ENCODE data around the gene MYO16.

MYO16 gene

DNA sequence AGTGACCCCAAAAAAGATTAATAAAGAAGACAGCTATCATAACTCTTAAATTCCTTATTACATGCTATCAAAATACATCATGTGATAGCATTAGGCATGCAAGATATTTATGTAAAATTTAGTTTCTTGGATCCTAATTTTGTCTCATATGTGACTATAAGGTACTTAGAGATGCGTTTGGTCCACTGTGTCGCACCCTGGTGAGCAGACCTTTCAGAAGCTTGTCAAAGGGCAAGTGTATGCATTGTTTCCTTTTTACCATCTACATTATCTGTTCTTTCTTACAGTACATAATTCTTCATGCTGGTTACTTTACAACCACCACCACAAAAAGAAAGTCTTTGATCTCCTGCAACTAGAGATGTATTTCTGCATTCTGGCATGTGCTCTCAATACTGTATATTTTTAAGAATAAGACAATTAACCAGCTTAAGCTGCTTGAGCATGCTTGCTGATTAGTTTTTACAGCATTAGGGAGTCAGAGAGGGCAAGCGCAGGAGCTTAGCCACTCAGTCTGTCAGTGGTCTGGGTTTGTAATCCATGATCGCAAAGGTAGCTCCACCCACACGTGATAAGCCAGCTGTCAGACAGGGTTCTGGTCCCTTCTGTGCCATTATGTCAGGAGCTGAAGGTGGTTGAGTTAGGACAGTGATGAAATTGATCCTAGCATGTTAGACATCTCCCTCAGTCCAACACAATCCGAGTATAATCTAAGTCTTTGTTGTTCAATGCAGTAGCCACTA is 500.9 kb downstream of the MYO16 start:
- no peaks in the 10 kb centered on the region for H3K9me3 ChIP-seq (ENCODE audit: control insufficient read depth, low read length)
- H3K36me3 ChIP-seq (ENCODE audit: control insufficient read depth, insufficient read depth, low read length) = no peaks in the 10 kb centered on the region
- H3K4me3 ChIP-seq (ENCODE audit: low read length) = no peak overlapping the region
- peaks cover 9% of the 10 kb centered on the region for H3K4me1 ChIP-seq (ENCODE audit: control insufficient read depth, insufficient read depth, low read length)
- H3K27me3 ChIP-seq (ENCODE audit: control insufficient read depth, insufficient read depth, low read length) = no peaks in the 10 kb centered on the region
- no peak overlapping the region for H3K9ac ChIP-seq (ENCODE audit: low read length)

DNA sequence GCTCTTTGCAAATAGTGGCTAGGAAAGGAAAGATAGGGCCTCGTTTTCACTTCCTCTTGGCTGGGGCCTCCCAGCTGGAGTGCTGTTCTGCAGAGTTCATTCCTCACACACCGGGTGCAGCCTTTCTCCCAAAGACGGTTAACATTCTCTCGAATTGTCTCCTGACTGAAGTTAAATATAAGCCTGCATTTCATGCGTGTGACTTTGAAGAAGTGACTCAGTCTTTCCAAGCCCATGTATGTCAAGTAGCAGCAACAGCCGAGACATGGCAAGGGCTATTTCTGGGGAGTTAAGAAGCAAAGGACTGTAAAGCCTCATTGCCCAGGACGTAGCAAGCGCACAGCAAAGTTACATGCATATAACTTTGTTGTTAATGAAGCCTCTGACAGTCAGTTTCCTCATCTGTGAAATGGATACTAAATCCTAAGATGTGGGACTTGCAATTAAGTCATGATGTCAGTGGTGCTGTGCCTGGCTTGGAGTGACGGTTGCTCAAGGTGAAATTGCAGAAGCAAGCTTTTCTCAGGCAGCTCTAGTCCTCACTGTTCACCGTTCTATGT is 502.4 kb downstream of the MYO16 start:
- Histone ChIP-seq H3K4me1 (ENCODE audit: control insufficient read depth, insufficient read depth, low read length) (peaks cover 9% of the 10 kb centered on the region), H3K9ac (ENCODE audit: low read length) (no peak overlapping the region), H3K27me3 (ENCODE audit: control insufficient read depth, insufficient read depth, low read length) (no peaks in the 10 kb centered on the region), H3K4me3 (ENCODE audit: low read length) (no peak overlapping the region), H3K9me3 (ENCODE audit: control insufficient read depth, low read length) (no peaks in the 10 kb centered on the region), H3K36me3 (ENCODE audit: control insufficient read depth, insufficient read depth, low read length) (no peaks in the 10 kb centered on the region)

DNA sequence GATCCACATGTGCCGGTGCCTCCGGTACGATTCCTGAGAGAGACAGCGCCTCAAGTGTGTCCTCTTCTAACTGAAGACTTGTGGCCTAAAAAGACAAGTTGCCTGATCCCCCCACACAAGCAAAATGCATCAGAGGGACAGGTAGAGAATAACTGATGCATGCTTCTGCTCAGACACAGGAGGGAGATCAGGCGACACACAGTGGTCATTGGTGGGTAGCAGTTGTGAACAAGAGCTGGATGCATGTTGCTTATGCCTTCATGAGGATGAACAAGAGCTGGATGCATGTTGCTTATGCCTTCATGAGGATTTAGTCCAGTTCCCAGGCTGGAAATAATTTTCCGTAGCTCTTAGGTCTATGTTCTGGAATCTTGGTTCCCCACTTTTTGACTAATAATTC is 505.6 kb downstream of the MYO16 start:
- no peaks in the 10 kb centered on the region for H3K36me3 ChIP-seq (ENCODE audit: control insufficient read depth, insufficient read depth, low read length)
- H3K4me1 ChIP-seq (ENCODE audit: control insufficient read depth, insufficient read depth, low read length) = peaks cover 9% of the 10 kb centered on the region
- H3K9me3 ChIP-seq (ENCODE audit: control insufficient read depth, low read length) = no peaks in the 10 kb centered on the region
- no peak overlapping the region for H3K9ac ChIP-seq (ENCODE audit: low read length)
- H3K4me3 ChIP-seq (ENCODE audit: low read length) = no peak overlapping the region
- peaks cover 2% of the 10 kb centered on the region for H3K27me3 ChIP-seq (ENCODE audit: control insufficient read depth, insufficient read depth, low read length)

DNA sequence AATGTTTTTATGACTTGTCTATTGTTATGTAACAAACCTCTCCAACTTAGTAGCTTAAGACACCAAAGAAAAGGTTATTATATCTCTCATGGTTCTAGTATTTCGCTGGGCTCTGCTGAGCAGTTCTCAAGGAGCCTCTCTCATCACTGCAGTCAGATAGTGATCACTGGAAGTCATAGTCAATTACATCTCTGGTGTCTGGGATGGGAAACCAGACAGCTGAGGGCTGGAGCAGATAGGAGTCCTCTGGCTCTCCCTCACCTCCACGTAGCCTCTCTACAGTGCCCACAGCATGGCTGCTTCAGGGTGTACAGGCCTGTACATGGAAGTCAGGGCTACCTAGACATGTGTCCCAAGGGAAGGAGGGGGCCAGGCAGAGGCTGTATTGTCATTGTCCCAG is 507.5 kb downstream of the MYO16 start:
- peaks cover 13% of the 10 kb centered on the region for H3K27me3 ChIP-seq (ENCODE audit: control insufficient read depth, insufficient read depth, low read length)
- H3K9ac ChIP-seq (ENCODE audit: low read length) = no peak overlapping the region
- H3K9me3 ChIP-seq (ENCODE audit: control insufficient read depth, low read length) = no peaks in the 10 kb centered on the region
- peaks cover 2% of the 10 kb centered on the region for H3K4me1 ChIP-seq (ENCODE audit: control insufficient read depth, insufficient read depth, low read length)
- H3K36me3 ChIP-seq (ENCODE audit: control insufficient read depth, insufficient read depth, low read length) = no peaks in the 10 kb centered on the region
- no peak overlapping the region for H3K4me3 ChIP-seq (ENCODE audit: low read length)

DNA sequence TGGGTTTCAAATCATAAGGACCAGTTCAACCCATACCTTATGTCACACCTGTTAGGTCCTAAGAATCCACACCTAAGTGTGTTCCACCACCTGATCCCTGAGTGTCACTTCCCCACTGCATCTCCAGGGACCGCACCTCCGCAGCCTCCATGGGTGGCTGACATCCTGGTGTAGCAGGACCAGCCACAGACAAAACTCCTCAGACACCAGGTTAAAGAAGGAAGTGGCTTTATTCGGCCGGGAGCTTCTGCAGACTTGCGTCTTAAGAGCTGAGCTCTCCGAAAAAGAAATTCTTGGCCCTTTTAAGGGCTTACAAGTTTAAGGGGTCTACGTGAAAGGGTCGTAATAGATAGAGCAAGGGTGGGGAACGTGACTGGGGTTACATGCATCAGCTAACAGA is 509.9 kb downstream of the MYO16 start:
- Histone ChIP-seq H3K4me1 (ENCODE audit: control insufficient read depth, insufficient read depth, low read length) (no peaks in the 10 kb centered on the region), H3K36me3 (ENCODE audit: control insufficient read depth, insufficient read depth, low read length) (no peaks in the 10 kb centered on the region), H3K9me3 (ENCODE audit: control insufficient read depth, low read length) (no peaks in the 10 kb centered on the region), H3K4me3 (ENCODE audit: low read length) (no peak overlapping the region), H3K9ac (ENCODE audit: low read length) (no peak overlapping the region), H3K27me3 (ENCODE audit: control insufficient read depth, insufficient read depth, low read length) (peaks cover 13% of the 10 kb centered on the region)

DNA sequence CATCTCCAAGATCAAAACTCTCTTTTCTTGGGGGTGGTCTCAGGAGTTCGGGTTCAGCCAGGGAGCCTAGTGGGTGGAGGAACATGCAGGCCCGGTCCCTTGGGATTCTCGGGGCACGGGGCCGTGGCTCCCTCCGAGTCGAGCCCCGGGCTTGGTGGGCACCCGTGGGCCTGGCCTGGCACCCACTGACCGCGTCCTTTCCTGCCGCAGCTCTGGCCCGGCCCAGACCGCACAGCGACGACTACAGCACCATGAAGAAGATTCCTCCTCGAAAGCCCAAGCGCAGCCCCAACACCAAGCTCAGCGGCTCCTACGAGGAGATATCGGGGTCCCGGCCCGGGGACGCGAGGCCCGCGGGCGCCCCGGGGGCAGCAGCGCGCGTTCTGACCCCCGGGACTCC is 510.6 kb downstream of the MYO16 start:
- H3K4me1 ChIP-seq (ENCODE audit: control insufficient read depth, insufficient read depth, low read length) = no peaks in the 10 kb centered on the region
- H3K27me3 ChIP-seq (ENCODE audit: control insufficient read depth, insufficient read depth, low read length) = peaks cover 13% of the 10 kb centered on the region
- H3K9ac ChIP-seq (ENCODE audit: low read length) = no peak overlapping the region
- H3K4me3 ChIP-seq (ENCODE audit: low read length) = no peak overlapping the region
- H3K9me3 ChIP-seq (ENCODE audit: control insufficient read depth, low read length) = no peaks in the 10 kb centered on the region
- no peaks in the 10 kb centered on the region for H3K36me3 ChIP-seq (ENCODE audit: control insufficient read depth, insufficient read depth, low read length)

DNA sequence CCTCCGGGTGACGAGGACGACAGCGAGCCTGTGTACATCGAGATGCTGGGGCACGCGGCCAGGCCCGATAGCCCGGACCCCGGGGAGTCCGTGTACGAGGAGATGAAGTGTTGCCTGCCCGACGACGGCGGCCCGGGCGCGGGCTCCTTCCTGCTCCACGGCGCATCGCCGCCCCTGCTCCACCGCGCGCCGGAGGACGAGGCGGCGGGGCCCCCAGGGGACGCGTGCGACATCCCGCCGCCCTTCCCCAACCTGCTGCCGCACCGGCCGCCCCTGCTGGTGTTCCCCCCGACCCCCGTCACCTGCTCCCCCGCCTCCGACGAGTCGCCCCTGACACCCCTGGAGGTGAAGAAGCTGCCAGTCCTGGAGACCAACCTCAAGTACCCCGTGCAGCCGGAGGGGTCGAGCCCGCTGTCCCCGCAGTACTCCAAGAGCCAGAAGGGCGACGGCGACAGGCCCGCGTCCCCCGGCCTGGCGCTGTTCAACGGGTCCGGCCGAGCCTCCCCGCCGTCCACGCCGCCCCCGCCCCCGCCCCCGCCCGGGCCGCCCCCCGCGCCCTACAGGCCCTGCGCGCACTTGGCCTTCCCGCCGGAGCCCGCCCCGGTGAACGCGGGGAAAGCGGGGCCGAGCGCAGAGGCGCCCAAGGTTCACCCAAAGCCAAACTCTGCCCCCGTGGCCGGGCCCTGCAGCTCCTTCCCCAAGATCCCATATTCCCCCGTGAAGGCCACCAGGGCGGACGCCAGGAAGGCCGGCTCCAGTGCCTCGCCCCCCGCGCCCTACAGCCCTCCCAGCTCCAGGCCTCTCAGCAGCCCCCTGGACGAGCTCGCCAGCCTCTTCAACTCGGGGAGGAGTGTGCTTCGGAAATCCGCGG is 511.3 kb downstream of the MYO16 start:
- Histone ChIP-seq H3K27me3 (ENCODE audit: control insufficient read depth, insufficient read depth, low read length) (peaks cover 13% of the 10 kb centered on the region), H3K9ac (ENCODE audit: low read length) (no peak overlapping the region), H3K4me3 (ENCODE audit: low read length) (no peak overlapping the region), H3K36me3 (ENCODE audit: control insufficient read depth, insufficient read depth, low read length) (no peaks in the 10 kb centered on the region), H3K9me3 (ENCODE audit: control insufficient read depth, low read length) (no peaks in the 10 kb centered on the region), H3K4me1 (ENCODE audit: control insufficient read depth, insufficient read depth, low read length) (no peaks in the 10 kb centered on the region)

DNA sequence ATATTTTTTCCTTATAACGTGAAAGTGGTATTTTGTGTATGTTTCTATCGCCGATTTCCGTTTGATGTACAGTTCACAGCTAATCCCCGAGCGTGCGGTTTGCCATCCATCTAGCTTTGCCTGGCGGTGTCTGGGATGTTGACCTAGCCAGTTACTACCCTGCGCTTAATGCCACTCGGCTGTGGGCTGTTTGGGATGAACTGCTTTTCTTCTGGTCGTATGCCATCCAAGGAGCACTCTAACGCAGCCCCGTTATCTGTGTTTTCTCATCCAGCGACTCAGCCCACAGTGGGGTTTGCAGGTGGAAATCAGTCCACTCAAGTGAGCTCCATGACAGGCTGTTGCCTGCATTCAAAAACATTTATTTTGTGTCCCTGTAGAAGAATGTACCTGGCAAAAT is 512.3 kb downstream of the MYO16 start:
- Histone ChIP-seq H3K4me1 (ENCODE audit: control insufficient read depth, insufficient read depth, low read length) (no peaks in the 10 kb centered on the region), H3K9me3 (ENCODE audit: control insufficient read depth, low read length) (no peaks in the 10 kb centered on the region), H3K27me3 (ENCODE audit: control insufficient read depth, insufficient read depth, low read length) (peaks cover 13% of the 10 kb centered on the region), H3K4me3 (ENCODE audit: low read length) (no peak overlapping the region), H3K36me3 (ENCODE audit: control insufficient read depth, insufficient read depth, low read length) (no peaks in the 10 kb centered on the region), H3K9ac (ENCODE audit: low read length) (no peak overlapping the region)

DNA sequence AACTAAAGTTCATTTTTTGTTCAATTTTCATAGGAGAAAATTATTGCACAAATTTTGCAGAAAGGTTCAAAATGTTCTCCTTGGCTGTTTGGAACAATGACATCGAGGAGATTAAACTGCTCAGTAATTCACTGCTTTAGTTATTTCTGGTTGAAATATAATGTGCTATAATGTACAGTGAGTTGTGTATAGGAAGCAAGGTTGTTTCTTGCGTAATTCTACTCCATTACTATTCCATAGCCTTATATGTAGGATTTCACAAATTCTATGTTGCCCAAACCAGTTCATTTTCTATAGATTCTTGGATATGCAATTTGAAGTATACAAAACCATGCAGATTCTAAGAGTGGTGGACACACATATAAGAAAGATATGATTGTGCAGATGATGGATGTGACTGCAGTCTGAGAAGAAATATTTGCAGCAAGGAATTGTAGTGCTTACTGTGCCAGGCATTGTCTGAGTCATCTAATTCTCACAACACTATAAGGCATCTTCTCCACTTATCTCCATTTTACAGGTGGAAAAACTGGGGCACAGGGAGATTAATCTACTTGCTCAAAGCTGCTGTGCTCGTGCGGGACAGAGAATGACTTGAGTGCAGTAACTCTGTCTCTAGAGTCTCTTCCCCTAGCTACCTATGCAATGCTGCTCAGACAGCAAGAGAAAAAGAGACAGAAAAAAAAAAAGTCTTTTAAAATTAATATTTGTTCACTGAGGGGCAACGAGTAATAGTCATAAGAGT is 515.5 kb downstream of the MYO16 start:
- Histone ChIP-seq H3K4me1 (ENCODE audit: control insufficient read depth, insufficient read depth, low read length) (no peaks in the 10 kb centered on the region), H3K9ac (ENCODE audit: low read length) (no peak overlapping the region), H3K36me3 (ENCODE audit: control insufficient read depth, insufficient read depth, low read length) (no peaks in the 10 kb centered on the region), H3K9me3 (ENCODE audit: control insufficient read depth, low read length) (no peaks in the 10 kb centered on the region), H3K27me3 (ENCODE audit: control insufficient read depth, insufficient read depth, low read length) (peaks cover 13% of the 10 kb centered on the region), H3K4me3 (ENCODE audit: low read length) (no peak overlapping the region)

DNA sequence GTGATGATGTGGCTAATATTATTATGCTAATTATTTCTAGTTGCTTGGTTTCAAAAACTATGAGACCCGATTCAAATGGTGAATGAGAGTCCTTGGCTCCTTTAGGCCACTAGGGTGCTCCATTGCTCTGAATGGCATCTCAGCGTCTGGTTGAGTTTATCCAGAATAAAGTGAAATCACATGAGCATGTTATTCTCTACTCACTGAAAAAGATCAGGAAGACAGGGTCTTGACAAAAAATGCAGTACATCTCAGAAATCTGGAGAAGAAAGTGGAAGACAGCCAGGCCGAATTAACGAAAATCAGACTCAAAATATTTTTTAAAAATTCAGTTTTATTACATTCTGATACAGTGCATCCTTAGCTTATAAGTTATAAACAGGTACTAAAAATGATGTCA is 516.2 kb downstream of the MYO16 start:
- Histone ChIP-seq H3K9me3 (ENCODE audit: control insufficient read depth, low read length) (no peaks in the 10 kb centered on the region), H3K9ac (ENCODE audit: low read length) (no peak overlapping the region), H3K36me3 (ENCODE audit: control insufficient read depth, insufficient read depth, low read length) (no peaks in the 10 kb centered on the region), H3K4me3 (ENCODE audit: low read length) (no peak overlapping the region), H3K27me3 (ENCODE audit: control insufficient read depth, insufficient read depth, low read length) (peaks cover 6% of the 10 kb centered on the region), H3K4me1 (ENCODE audit: control insufficient read depth, insufficient read depth, low read length) (no peaks in the 10 kb centered on the region)

DNA sequence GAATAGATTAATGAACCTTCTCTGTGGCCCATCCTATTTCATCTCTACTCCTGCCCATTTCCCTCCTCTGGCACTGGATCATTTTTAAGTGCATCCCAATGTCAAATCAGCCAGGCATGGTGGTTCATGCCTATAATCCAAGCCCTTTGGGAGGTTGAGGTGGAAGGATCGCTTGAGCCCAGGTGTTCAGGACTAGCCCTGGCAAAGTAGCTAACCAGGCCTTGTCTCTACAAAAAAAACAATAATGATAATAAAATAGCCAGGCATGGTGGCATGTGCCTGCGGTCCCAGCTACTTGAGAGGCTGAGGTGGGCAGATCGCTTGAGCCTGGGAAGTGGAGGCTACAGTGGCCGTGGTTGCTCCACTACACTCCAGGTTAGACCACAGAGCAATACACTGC is 517.0 kb downstream of the MYO16 start:
- Histone ChIP-seq H3K9me3 (ENCODE audit: control insufficient read depth, low read length) (no peaks in the 10 kb centered on the region), H3K4me1 (ENCODE audit: control insufficient read depth, insufficient read depth, low read length) (no peaks in the 10 kb centered on the region)

More for the DNA sequence above, 517.0 kb downstream of the MYO16 start:
- Histone ChIP-seq H3K27me3 (ENCODE audit: control insufficient read depth, insufficient read depth, low read length) (peaks cover under 1% of the 10 kb centered on the region), H3K9ac (ENCODE audit: low read length) (no peak overlapping the region), H3K4me3 (ENCODE audit: low read length) (no peak overlapping the region), H3K36me3 (ENCODE audit: control insufficient read depth, insufficient read depth, low read length) (no peaks in the 10 kb centered on the region)

Measured in mucosa of stomach (tissue), 1 donor.